OCI-LY7 (cell line): ENCODE results near the gene C15orf39. TPM values are rescaled to one million over a fixed set of nuclear protein-coding genes. Genes with fewer than 3 reads are reported as not detected.

ENCODE experiments used
- BruUV-seq: library from RNA; stranded (reverse); fragments of 400-500 nt; replicated peaks from 2 replicates; lab custom pipeline; 2021; lab: Mats Ljungman, UMichigan
- CTCF ChIA-PET: fragments of 300-600 bp; sonication (Branson Sonifier 250); formaldehyde crosslinking; loops from one replicate; lab custom pipeline; 2022; ENCODE audit warnings: antibody characterized with exemption; ENCODE audit not compliant: unreplicated experiment; lab: Charles Lee
- POLR2A ChIA-PET: fragments of 300-600 bp; sonication (Branson Sonifier 250); formaldehyde crosslinking; loops from one replicate; lab custom pipeline; 2022; ENCODE audit warnings: antibody characterized with exemption; lab: Charles Lee
- DNase-seq: peaks from one replicate; pipeline ENCODE4 v3.0.0-alpha.2; 2015; ENCODE audit warnings: low spot score
- H2AFZ ChIP-seq: fragments of 200-600 bp; sonication (generic), shearing (Covaris generic); 2 replicates; pipeline ENCODE4 v1.6.1; 2014; ENCODE audit warnings: mild to moderate bottlenecking, antibody characterized with exemption, low read length, moderate library complexity
- H3K27ac ChIP-seq: fragments of 200-600 bp; sonication (generic); 2 replicates; pipeline ENCODE4 v1.5.1; 2014; ENCODE audit warnings: mixed run types, low read depth, mild to moderate bottlenecking, moderate library complexity, low read length, inconsistent platforms; ENCODE audit not compliant: poor library complexity, severe bottlenecking
- H3K36me3 ChIP-seq: fragments of 200-600 bp; sonication (generic); 2 replicates; pipeline ENCODE4 v1.6.1; 2014; ENCODE audit warnings: mild to moderate bottlenecking, antibody characterized with exemption, low read length, moderate library complexity, mixed read lengths; ENCODE audit not compliant: insufficient read depth
- H3K4me1 ChIP-seq: fragments of 200-600 bp; sonication (generic); 2 replicates; pipeline ENCODE4 v1.5.1; 2014; ENCODE audit warnings: mild to moderate bottlenecking, low read length; ENCODE audit not compliant: insufficient read depth, poor library complexity, severe bottlenecking
- H3K4me2 ChIP-seq: fragments of 200-600 bp; sonication (generic); 2 replicates; pipeline ENCODE4 v1.6.1; 2014; ENCODE audit warnings: mild to moderate bottlenecking, low read length
- H3K4me3 ChIP-seq: fragments of 200-600 bp; sonication (generic); 2 replicates; pipeline ENCODE4 v1.5.1; 2014; ENCODE audit warnings: mild to moderate bottlenecking, low read depth, low read length; ENCODE audit not compliant: poor library complexity, severe bottlenecking
- H3K79me2 ChIP-seq: fragments of 200-600 bp; sonication (generic); 2 replicates; pipeline ENCODE4 v1.6.1; 2016; ENCODE audit warnings: low read depth, mild to moderate bottlenecking, low read length, moderate library complexity, mixed read lengths; ENCODE audit not compliant: insufficient read depth
- H3K9me2 ChIP-seq: fragments of 200-600 bp; sonication (generic); 2 replicates; pipeline ENCODE4 v1.6.1; 2016; ENCODE audit warnings: mild to moderate bottlenecking, low read length, mixed read lengths; ENCODE audit not compliant: insufficient read depth
- H3K9me3 ChIP-seq: fragments of 200-600 bp; sonication (generic); 2 replicates; pipeline ENCODE4 v1.6.1; 2014; ENCODE audit warnings: mild to moderate bottlenecking, mixed run types, low read length, mixed read lengths
- H4K20me1 ChIP-seq: fragments of 200-600 bp; sonication (generic); 2 replicates; pipeline ENCODE4 v1.6.1; 2014; ENCODE audit warnings: mild to moderate bottlenecking, antibody characterized with exemption, low read length, moderate library complexity, mixed read lengths; ENCODE audit not compliant: insufficient read depth
- CTCF ChIP-seq: fragments of 200-600 bp; sonication (generic); conservative IDR thresholded peaks from 2 replicates; pipeline ENCODE4 v1.5.1; 2014; ENCODE audit warnings: mild to moderate bottlenecking, antibody characterized with exemption, low read length, moderate library complexity, mixed read lengths
- EZH2phosphoT487 ChIP-seq: fragments of 200-600 bp; sonication (generic); IDR thresholded peaks from 2 replicates; pipeline ENCODE4 v1.6.1; 2018; ENCODE audit warnings: low read depth, borderline replicate concordance, mild to moderate bottlenecking, mixed run types, antibody characterized with exemption, low read length, moderate library complexity, mixed read lengths
- intact Hi-C: fragments of 100-400 bp; cut with micrococcal nuclease; formaldehyde crosslinking; loops from one replicate; pipeline ENCODE4 v1.10.0; 2022; ENCODE audit not compliant: unreplicated experiment
- total RNA-seq, 2 experiments: library from RNA; depleted of rRNA in 1 of 2; stranded (reverse); fragments of >200 nt in 1 of 2; shearing (Covaris generic) in 1 of 2; gene quantifications; 2 replicates each; pipeline ENCODE4 v1.2.3, GENCODE V29; 2014 to 2022

The C15orf39 gene
- total RNA-seq, 2 experiments from 2014 or later: 26.5 to 50.2 TPM

GRCh38 chr15:75156326-75157215 is 45.1 kb upstream of the C15orf39 start:
- peaks cover 4% of the 10 kb centered on the region for H3K4me1 ChIP-seq
- no peak overlapping the region for H3K4me3 ChIP-seq
- H2AFZ ChIP-seq: no peak overlapping the region
- no peaks in the 10 kb centered on the region for H3K36me3 ChIP-seq
- intact Hi-C loops: no loop called here
- POLR2A ChIA-PET: interaction anchor here (0.9 kb wide), 1 partner anchor 10 kb away, joined by 3 read pairs; no protein-coding TSS in a partner anchor
- no peaks in the 10 kb centered on the region for H4K20me1 ChIP-seq
- DNase-seq: no peak
- no peak overlapping the region for H3K4me2 ChIP-seq
- TF ChIP-seq EZH2phosphoT487 (no peak), CTCF (no peak)
- no peak overlapping the region for H3K27ac ChIP-seq
- H3K79me2 ChIP-seq: no peaks in the 10 kb centered on the region
- BruUV-seq: no TSS peak
- no peaks in the 10 kb centered on the region for H3K9me3 ChIP-seq
- CTCF ChIA-PET: no interaction called here
- no peaks in the 10 kb centered on the region for H3K9me2 ChIP-seq

GRCh38 chr15:75158402-75158801 is 43.3 kb upstream of the C15orf39 start:
- Histone ChIP-seq H3K36me3 (no peaks in the 10 kb centered on the region), H3K9me2 (no peaks in the 10 kb centered on the region), H3K27ac (no peak overlapping the region), H3K4me3 (no peak overlapping the region), H3K4me2 (no peak overlapping the region), H3K4me1 (peaks cover 4% of the 10 kb centered on the region), H3K9me3 (no peaks in the 10 kb centered on the region), H4K20me1 (no peaks in the 10 kb centered on the region), H2AFZ (no peak overlapping the region), H3K79me2 (no peaks in the 10 kb centered on the region)
- no peak for DNase-seq
- TF ChIP-seq CTCF (no peak), EZH2phosphoT487 (no peak)
- ChIA-PET POLR2A (no interaction called here), CTCF (no interaction called here)
- no TSS peak for BruUV-seq
- intact Hi-C loops: no loop called here

GRCh38 chr15:75159244-75159643 is 42.4 kb upstream of the C15orf39 start:
- POLR2A ChIA-PET: no interaction called here
- no peak for DNase-seq
- no peak overlapping the region for H3K27ac ChIP-seq
- no peaks in the 10 kb centered on the region for H3K79me2 ChIP-seq
- CTCF ChIA-PET: no interaction called here
- no TSS peak for BruUV-seq
- intact Hi-C loops: no loop called here
- H3K4me1 ChIP-seq: peaks cover 4% of the 10 kb centered on the region
- H3K9me2 ChIP-seq: no peaks in the 10 kb centered on the region
- H4K20me1 ChIP-seq: no peaks in the 10 kb centered on the region
- H3K9me3 ChIP-seq: no peaks in the 10 kb centered on the region
- TF ChIP-seq CTCF (no peak), EZH2phosphoT487 (no peak)
- no peak overlapping the region for H3K4me3 ChIP-seq
- no peak overlapping the region for H2AFZ ChIP-seq
- H3K36me3 ChIP-seq: no peaks in the 10 kb centered on the region
- H3K4me2 ChIP-seq: no peak overlapping the region
